A549 (cell line): ENCODE measurements around the gene KIAA2012. TPM values are rescaled to one million over a fixed set of nuclear protein-coding genes. Genes with fewer than 3 reads are reported as not detected.

ENCODE experiments used
- ATAC-seq, 2 experiments: fragments of 200-7000 bp in 1 of 2; fragments of >200 bp in 1 of 2; cut with Nextera tagmentation in 1 of 2; cut with Tn5 transposase in 1 of 2; 3 replicates each; pipeline versions ENCODE4 v1.8.0 to v1.9.1; 2018 to 2020; ENCODE audit warnings: mild to moderate bottlenecking in 1 of 2, moderate library complexity in 1 of 2
- CTCF ChIA-PET: fragments of 300-600 bp; sonication (Branson Sonifier 250); formaldehyde crosslinking; extraction: SDS; loops from one replicate; lab custom pipeline; 2021; ENCODE audit warnings: antibody characterized with exemption, inconsistent platforms; lab: Yijun Ruan, JAX
- POLR2A ChIA-PET: fragments of 350-600 bp; formaldehyde crosslinking; extraction: SDS; loops from one replicate; lab custom pipeline; 2021; ENCODE audit warnings: antibody characterized with exemption, inconsistent platforms; lab: Yijun Ruan, JAX
- DNase-seq, 2 experiments: peaks; one replicate each; pipeline versions ENCODE4 v3.0.0 to v3.0.0-alpha.2; 2011 to 2016; ENCODE audit warnings: low read depth in 1 of 2, low spot score in 1 of 2
- FAIRE-seq: peaks from 2 replicates; lab custom pipeline; 2011; peaks lifted over from hg19 to GRCh38; lab: Jason Lieb, UNC
- H3K27ac ChIP-seq, 2 experiments: fragments of >200 bp; sonication (Bioruptor Twin); formaldehyde crosslinking; 3 replicates each; pipeline ENCODE4 v1.5.1; 2016 to 2017
- H3K4me1 ChIP-seq: fragments of >200 bp; sonication (Bioruptor Twin); formaldehyde crosslinking; 3 replicates; pipeline ENCODE4 v1.6.1; 2016
- H3K4me2 ChIP-seq: fragments of >200 bp; sonication (Bioruptor Twin); formaldehyde crosslinking; 3 replicates; pipeline ENCODE4 v1.6.1; 2016
- H3K4me3 ChIP-seq: fragments of >200 bp; sonication (Bioruptor Twin); formaldehyde crosslinking; 3 replicates; pipeline ENCODE4 v1.5.1; 2016
- H3K9me3 ChIP-seq: fragments of >200 bp; sonication (Bioruptor Twin); formaldehyde crosslinking; 3 replicates; pipeline ENCODE4 v1.6.1; 2016
- CBX8 ChIP-seq: fragments of 200-600 bp; sonication (generic); IDR thresholded peaks from 2 replicates; pipeline ENCODE4 v1.6.1; 2016
- CHD2 ChIP-seq: fragments of 150-350 bp; IDR thresholded peaks from 2 replicates; pipeline ENCODE4 v1.6.1; 2014; ENCODE audit warnings: low read length; ENCODE audit not compliant: partially characterized antibody
- E2F6 ChIP-seq: IDR thresholded peaks from 2 replicates; pipeline ENCODE4 v1.6.1; 2012; ENCODE audit warnings: low read depth, borderline replicate concordance
- HEYL ChIP-seq: fragments of 250-450 bp; sonication (Bioruptor Pico); IDR thresholded peaks from 2 replicates; pipeline ENCODE4 v1.8.0; 2021; ENCODE audit warnings: mild to moderate bottlenecking, moderate library complexity
- MAFK ChIP-seq: fragments of 450-650 bp; IDR thresholded peaks from 2 replicates; pipeline ENCODE4 v1.6.1; 2014; ENCODE audit not compliant: partially characterized antibody
- MAZ ChIP-seq: fragments of 150-350 bp; IDR thresholded peaks from 2 replicates; pipeline ENCODE4 v1.6.1; 2014; ENCODE audit warnings: antibody characterized with exemption, low read depth, low read length, borderline replicate concordance
- NPAS2 ChIP-seq: fragments of 250-450 bp; sonication (Bioruptor Pico); IDR thresholded peaks from 2 replicates; pipeline ENCODE4 v1.8.0; 2022; ENCODE audit warnings: mild to moderate bottlenecking, moderate library complexity, borderline replicate concordance
- POLR2A ChIP-seq: IDR thresholded peaks from 2 replicates; pipeline ENCODE4 v1.6.1; 2012; ENCODE audit warnings: mild to moderate bottlenecking, low read length
- RCOR1 ChIP-seq: fragments of 150-350 bp; IDR thresholded peaks from 2 replicates; pipeline ENCODE4 v1.6.1; 2014; ENCODE audit warnings: antibody characterized with exemption, low read length, low read depth
- RNF2 ChIP-seq: fragments of 200-600 bp; sonication (generic); IDR thresholded peaks from 2 replicates; pipeline ENCODE4 v1.6.1; 2016; ENCODE audit warnings: low read depth, mild to moderate bottlenecking, antibody characterized with exemption, moderate library complexity, borderline replicate concordance
- SREBF2 ChIP-seq: fragments of 450-650 bp; IDR thresholded peaks from 2 replicates; pipeline ENCODE4 v1.6.1; 2014; ENCODE audit warnings: mild to moderate bottlenecking, moderate library complexity
- TFCP2L1 ChIP-seq: fragments of 250-450 bp; sonication (Bioruptor Pico); IDR thresholded peaks from 2 replicates; pipeline ENCODE4 v1.5.0; 2021; ENCODE audit warnings: mild to moderate bottlenecking
- ZNF302 ChIP-seq: fragments of 250-450 bp; sonication (Bioruptor Pico); IDR thresholded peaks from 2 replicates; pipeline ENCODE4 v1.9.0; 2021; ENCODE audit warnings: inconsistent platforms, mild to moderate bottlenecking, moderate library complexity
- WGBS: methylation state at CpG from one replicate; pipeline ENCODE4 v1.1.6; 2017; ENCODE audit errors: missing lambda C conversion rate; 5-methylcytosine and 5-hydroxymethylcytosine counted together
- polyA plus RNA-seq, 4 experiments: library from polyadenylated mRNA; depleted of rRNA in 3 of 4; stranded (reverse); fragments of >200 nt; fragmentation: RNase III in 1 of 4; extraction: RNeasy Plus Mini Kit Qiagen cat#74134 plus additional on column Dnase treatment in 1 of 4; gene quantifications; 2 replicates in 3 of 4; 3 replicates in 1 of 4; pipeline ENCODE4 v1.2.3, GENCODE V29; 2011 to 2017
- TF ChIP-seq, protein P1 (sequence below): fragments of 200-600 bp; sonication (generic); IDR thresholded peaks from 2 replicates; pipeline ENCODE4 v1.6.1; 2016; ENCODE audit warnings: antibody characterized with exemption, mild to moderate bottlenecking, moderate library complexity
- TF ChIP-seq, protein P2 (sequence below): fragments of >200 bp; sonication (Bioruptor Twin); formaldehyde crosslinking; IDR thresholded peaks from 3 replicates; pipeline ENCODE4 v1.5.1; 2016

KIAA2012 gene
- polyA plus RNA-seq, 2 of the 4 experiments (the other 2 are of a cell fraction): 0.01 to 0.04 TPM

DNA sequence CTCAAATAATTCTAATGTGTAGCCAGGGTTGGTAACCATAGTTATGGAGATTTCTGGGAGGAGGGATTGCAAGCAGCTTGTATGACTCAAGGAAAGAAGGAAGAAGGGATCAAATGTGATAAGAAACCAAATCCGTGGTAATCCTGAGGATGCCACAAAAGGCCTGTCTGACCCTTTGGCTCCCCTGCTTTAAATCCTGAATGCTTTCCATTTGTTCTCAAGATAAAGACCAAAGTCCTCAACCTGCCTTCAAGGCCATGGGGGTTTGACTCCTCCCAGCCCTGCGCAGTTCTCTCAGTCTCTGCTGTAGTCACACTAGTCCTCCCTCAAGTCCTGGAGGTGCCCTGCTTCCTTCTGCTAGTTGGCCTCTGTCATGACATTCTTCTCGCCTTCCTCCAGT is 91.4 kb downstream of the KIAA2012 start:
- FAIRE-seq (no peak), DNase-seq (no peak), ATAC-seq (no peak)
- POLR2A ChIA-PET: no interaction called here
- no peaks in the 10 kb centered on the region for H3K4me1 ChIP-seq
- no peak overlapping the region for H3K4me3 ChIP-seq
- H3K27ac ChIP-seq: no peak overlapping the region
- CTCF ChIA-PET: interaction anchor here (1.0 to 2.8 kb wide), 4 partner anchors 14 to 336 kb away, joined by 3 to 7 read pairs (median 6); no protein-coding TSS in a partner anchor
- 77% methylated on average over 3 of the region's 3 CpGs for WGBS
- H3K9me3 ChIP-seq: no peaks in the 10 kb centered on the region
- TF ChIP-seq CHD2 (no peak), ZNF302 (CRISPR knock-in tag) (no peak), MAFK (no peak), NPAS2 (CRISPR knock-in tag) (no peak), E2F6 (no peak), RCOR1 (no peak), HEYL (CRISPR knock-in tag) (no peak), CBX8 (no peak), MAZ (no peak), TFCP2L1 (no peak), RNF2 (no peak), POLR2A (no peak)
- TF ChIP-seq, protein P1, sequence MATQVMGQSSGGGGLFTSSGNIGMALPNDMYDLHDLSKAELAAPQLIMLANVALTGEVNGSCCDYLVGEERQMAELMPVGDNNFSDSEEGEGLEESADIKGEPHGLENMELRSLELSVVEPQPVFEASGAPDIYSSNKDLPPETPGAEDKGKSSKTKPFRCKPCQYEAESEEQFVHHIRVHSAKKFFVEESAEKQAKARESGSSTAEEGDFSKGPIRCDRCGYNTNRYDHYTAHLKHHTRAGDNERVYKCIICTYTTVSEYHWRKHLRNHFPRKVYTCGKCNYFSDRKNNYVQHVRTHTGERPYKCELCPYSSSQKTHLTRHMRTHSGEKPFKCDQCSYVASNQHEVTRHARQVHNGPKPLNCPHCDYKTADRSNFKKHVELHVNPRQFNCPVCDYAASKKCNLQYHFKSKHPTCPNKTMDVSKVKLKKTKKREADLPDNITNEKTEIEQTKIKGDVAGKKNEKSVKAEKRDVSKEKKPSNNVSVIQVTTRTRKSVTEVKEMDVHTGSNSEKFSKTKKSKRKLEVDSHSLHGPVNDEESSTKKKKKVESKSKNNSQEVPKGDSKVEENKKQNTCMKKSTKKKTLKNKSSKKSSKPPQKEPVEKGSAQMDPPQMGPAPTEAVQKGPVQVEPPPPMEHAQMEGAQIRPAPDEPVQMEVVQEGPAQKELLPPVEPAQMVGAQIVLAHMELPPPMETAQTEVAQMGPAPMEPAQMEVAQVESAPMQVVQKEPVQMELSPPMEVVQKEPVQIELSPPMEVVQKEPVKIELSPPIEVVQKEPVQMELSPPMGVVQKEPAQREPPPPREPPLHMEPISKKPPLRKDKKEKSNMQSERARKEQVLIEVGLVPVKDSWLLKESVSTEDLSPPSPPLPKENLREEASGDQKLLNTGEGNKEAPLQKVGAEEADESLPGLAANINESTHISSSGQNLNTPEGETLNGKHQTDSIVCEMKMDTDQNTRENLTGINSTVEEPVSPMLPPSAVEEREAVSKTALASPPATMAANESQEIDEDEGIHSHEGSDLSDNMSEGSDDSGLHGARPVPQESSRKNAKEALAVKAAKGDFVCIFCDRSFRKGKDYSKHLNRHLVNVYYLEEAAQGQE: no peak
- TF ChIP-seq, all 56 proteins: peak for 0
- H3K4me2 ChIP-seq: no peak overlapping the region

DNA sequence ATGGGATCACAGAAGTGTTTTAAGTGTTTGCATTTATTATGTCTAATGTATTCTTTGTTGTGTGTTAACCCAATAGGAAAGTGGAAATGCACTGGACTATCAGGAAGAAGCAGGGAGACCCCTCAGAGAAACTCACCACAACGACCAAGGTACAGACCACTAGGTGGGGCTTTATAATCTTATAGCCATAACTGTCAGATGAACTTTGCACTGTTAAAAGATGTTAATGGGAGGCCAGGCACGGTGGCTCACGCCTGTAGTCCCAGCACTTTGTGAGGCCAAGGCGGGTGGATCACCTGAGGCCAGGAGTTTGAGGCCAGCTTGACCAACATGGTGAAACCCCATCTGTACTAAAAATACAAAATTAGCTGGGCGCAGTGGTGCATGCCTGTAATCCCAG is 92.2 kb downstream of the KIAA2012 start:
- no peak overlapping the region for H3K4me3 ChIP-seq
- no peak overlapping the region for H3K4me2 ChIP-seq
- 61% methylated on average over 5 of the region's 5 CpGs for WGBS
- no peaks in the 10 kb centered on the region for H3K9me3 ChIP-seq
- no peak overlapping the region for H3K27ac ChIP-seq
- TF ChIP-seq, protein P1: no peak
- TF ChIP-seq ZNF302 (CRISPR knock-in tag): no peak
- no peak for TF ChIP-seq SREBF2
- no peak for TF ChIP-seq TFCP2L1
- TF ChIP-seq CHD2: no peak
- TF ChIP-seq, protein P2, sequence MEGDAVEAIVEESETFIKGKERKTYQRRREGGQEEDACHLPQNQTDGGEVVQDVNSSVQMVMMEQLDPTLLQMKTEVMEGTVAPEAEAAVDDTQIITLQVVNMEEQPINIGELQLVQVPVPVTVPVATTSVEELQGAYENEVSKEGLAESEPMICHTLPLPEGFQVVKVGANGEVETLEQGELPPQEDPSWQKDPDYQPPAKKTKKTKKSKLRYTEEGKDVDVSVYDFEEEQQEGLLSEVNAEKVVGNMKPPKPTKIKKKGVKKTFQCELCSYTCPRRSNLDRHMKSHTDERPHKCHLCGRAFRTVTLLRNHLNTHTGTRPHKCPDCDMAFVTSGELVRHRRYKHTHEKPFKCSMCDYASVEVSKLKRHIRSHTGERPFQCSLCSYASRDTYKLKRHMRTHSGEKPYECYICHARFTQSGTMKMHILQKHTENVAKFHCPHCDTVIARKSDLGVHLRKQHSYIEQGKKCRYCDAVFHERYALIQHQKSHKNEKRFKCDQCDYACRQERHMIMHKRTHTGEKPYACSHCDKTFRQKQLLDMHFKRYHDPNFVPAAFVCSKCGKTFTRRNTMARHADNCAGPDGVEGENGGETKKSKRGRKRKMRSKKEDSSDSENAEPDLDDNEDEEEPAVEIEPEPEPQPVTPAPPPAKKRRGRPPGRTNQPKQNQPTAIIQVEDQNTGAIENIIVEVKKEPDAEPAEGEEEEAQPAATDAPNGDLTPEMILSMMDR: no peak
- TF ChIP-seq MAFK: no peak
- FAIRE-seq (no peak), ATAC-seq (no peak), DNase-seq (no peak)
- POLR2A ChIA-PET: no interaction called here
- CTCF ChIA-PET: interaction anchor here (0.9 to 2.8 kb wide), 4 partner anchors 14 to 337 kb away, joined by 3 to 7 read pairs (median 4); no protein-coding TSS in a partner anchor
- no peaks in the 10 kb centered on the region for H3K4me1 ChIP-seq
